Loucy (cell line): ENCODE data around the gene OSGIN1.

Experiments
- CTCF ChIP-seq: fragments of 200-600 bp; sonication (generic); conservative IDR thresholded peaks from 2 replicates; pipeline ENCODE4 v1.5.1; 2014; ENCODE audit warnings: mild to moderate bottlenecking, antibody characterized with exemption, low read length
- EZH2phosphoT487 ChIP-seq: fragments of 200-600 bp; IDR thresholded peaks from 2 replicates; pipeline ENCODE4 v1.6.1; 2018; ENCODE audit warnings: antibody characterized with exemption, mild to moderate bottlenecking, moderate library complexity, borderline replicate concordance

- TF ChIP-seq CTCF (no peak), EZH2phosphoT487 (no peak)
These were observed 6.0 kb downstream of the OSGIN1 start for GRCh38 chr16:83958846-83959565.
